Heart right ventricle (tissue), 16 donors: ENCODE measurements around the gene IL36A. TPM values are rescaled to one million over a fixed set of nuclear protein-coding genes. Genes with fewer than 3 reads are reported as not detected.

Experiments
- ATAC-seq, 8 donors: fragments of 200-7000 bp; cut with Tn5 transposase; one replicate each; pipeline ENCODE4 v1.9.1; 2020; ENCODE audit warnings: mild to moderate bottlenecking in 8 of 8, moderate library complexity in 8 of 8, moderate number of reproducible peaks in 1 of 8
- DNase-seq, 2 donors: peaks; one replicate each; pipeline ENCODE4 v3.0.0-alpha.2; 2020
- H3K27ac ChIP-seq, 10 donors: fragments of 200-600 bp; sonication (generic) in 2 of 10; one replicate each; pipeline versions ENCODE4 v1.5.0 to v1.8.0; 2020 to 2022; ENCODE audit warnings: mild to moderate bottlenecking in 3 of 10
- H3K27me3 ChIP-seq, 7 donors: fragments of 200-600 bp; one replicate each; pipeline ENCODE4 v1.8.0; 2021 to 2022; ENCODE audit warnings: mild to moderate bottlenecking in 2 of 7
- H3K36me3 ChIP-seq, 9 donors: fragments of 200-600 bp; sonication (generic) in 1 of 9; one replicate each; pipeline versions ENCODE4 v1.5.0 to v1.8.0; 2020 to 2022; ENCODE audit warnings: mild to moderate bottlenecking in 2 of 9
- H3K4me1 ChIP-seq, 9 donors: fragments of 200-600 bp; sonication (generic) in 1 of 9; one replicate each; pipeline versions ENCODE4 v1.5.0 to v1.8.0; 2020 to 2022; ENCODE audit warnings: mild to moderate bottlenecking in 4 of 9
- H3K4me3 ChIP-seq, 10 donors: fragments of 200-600 bp; sonication (generic) in 2 of 10; one replicate each; pipeline versions ENCODE4 v1.5.0 to v1.8.0; 2020 to 2022; ENCODE audit warnings: mild to moderate bottlenecking in 7 of 10, moderate library complexity in 2 of 10
- H3K9me3 ChIP-seq, 11 donors: fragments of 200-600 bp in 10 of 11; sonication (generic) in 2 of 11; one replicate each; pipeline versions ENCODE4 v1.5.0 to v1.8.0; 2013 to 2022; ENCODE audit warnings: mild to moderate bottlenecking in 2 of 11, control low read depth in 1 of 11, moderate library complexity in 1 of 11
- WGBS, 2 donors: extraction: QIAGEN DNeasy Blood & Tissue Kit; methylation state at CpG; one replicate each; pipeline ENCODE4 v1.1.7; 2013; ENCODE audit warnings: inconsistent platforms in 1 of 2; 5-methylcytosine and 5-hydroxymethylcytosine counted together
- intact Hi-C, 10 donors: fragments of 100-400 bp; cut with DNase I; formaldehyde crosslinking; loops; one replicate each; pipeline versions ENCODE4 v1.11.1 to v1.14.2; 2022
- polyA plus RNA-seq, 2 donors: library from polyadenylated mRNA; stranded (reverse); fragments of 200-250 nt; gene quantifications; one replicate each; pipeline ENCODE4 v1.2.3, GENCODE V29; 2013
- total RNA-seq, 10 donors: library from RNA; stranded (reverse); fragmentation: NEBNext Ultra II Directional in 3 of 10; extraction: Animal tissue kit (Norgen Biotek cat#: 25700) in 3 of 10; gene quantifications; one replicate each; pipeline versions ENCODE4 v1.2.1 to v1.2.4, GENCODE V29; 2021 to 2023
- TF ChIP-seq, protein P1 (sequence below), 9 donors: fragments of 200-600 bp; sonication (generic) in 2 of 9; IDR thresholded peaks; one replicate each; pipeline versions ENCODE4 v1.5.0 to v1.8.0; 2021 to 2022; ENCODE audit warnings: antibody characterized with exemption in 9 of 9, mild to moderate bottlenecking in 5 of 9, moderate library complexity in 1 of 9
- donor health status: Arrhythmogenic right ventricular cardiomyopathy.
- donor health status: ischemic (EF 13 %, LVEDD 7.1; RV severe dilation, severe dysfunction).
- donor health status: healthy with polysubstance abuse.
- donor health status: DM: no; HTN: yes; CAD: no.
- donor health status: DM: no; HTN: no; CAD: no.
- donor health status: ischemic (EF 25% LVEDD 6.9; RV normal size, moderate dysfunction).
- donor health status: ischemic (EF 25% LVEDD 5.7; RV mildly dilated, moderate dysfunction).
- donor health status: healthy.
- donor health status: DM: yes; HTN: yes; CAD: no.
- donor health status: Ischemic cardiomyopathy.
- donor health status: ischemic (EF 35%, LVEDD 5.7; RV mildly dilated, moderate dysfunction).
- donor health status: nonischemic (EF 11% LVEDD 7.7; RV severe dilation, severe dysfunction).
- donor health status: DM: yes; HTN: yes; CAD: no.
- donor health status: PGD.
- donor health status: ischemic (EF 29% LVEDD 5.4; RV normal size, mild dysfunction).
- donor health status: nonischemic (EF 23%, LVEDD 6.1; RV moderate dilation, normal function).

Gene IL36A
- total and polyA plus RNA-seq, 12 donors = not detected

GRCh38 chr2:113024764-113025163 lies 19.5 kb downstream of the IL36A start:
- H3K27me3 ChIP-seq = peaks cover 0 to 46% (median 37%) of the 10 kb centered on the region in 7 donors

DNA sequence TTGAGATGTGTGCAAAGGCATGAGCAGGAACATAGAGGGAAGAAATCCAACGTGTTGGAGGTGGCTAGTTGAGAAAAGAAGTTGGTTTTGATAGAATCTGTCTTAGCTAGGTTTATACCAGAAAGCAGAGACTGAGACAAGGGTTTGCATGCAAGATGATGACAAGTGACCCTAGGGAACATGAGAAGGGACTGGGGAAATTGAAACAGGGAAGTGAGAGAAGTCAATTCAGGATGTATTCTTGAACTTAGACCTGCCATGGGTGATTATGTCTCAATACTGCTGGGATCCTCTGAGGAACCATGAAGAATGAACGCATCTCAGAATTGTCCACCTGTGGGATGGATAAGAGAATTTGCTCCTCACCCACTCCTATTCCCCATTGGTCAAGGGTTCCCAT lies 20.5 kb downstream of the IL36A start:
- H3K27me3 ChIP-seq = peaks cover 0 to 54% (median 37%) of the 10 kb centered on the region in 7 donors

More at GRCh38 chr2:113024764-113025163, 19.5 kb downstream of the IL36A start:
- DNase-seq (no peak), ATAC-seq (no peak)
- Histone ChIP-seq H3K9me3 (no peaks in the 10 kb centered on the region), H3K4me1 (no peaks in the 10 kb centered on the region), H3K36me3 (no peaks in the 10 kb centered on the region), H3K4me3 (no peak overlapping the region), H3K27ac (no peak overlapping the region)
- TF ChIP-seq, protein P1, sequence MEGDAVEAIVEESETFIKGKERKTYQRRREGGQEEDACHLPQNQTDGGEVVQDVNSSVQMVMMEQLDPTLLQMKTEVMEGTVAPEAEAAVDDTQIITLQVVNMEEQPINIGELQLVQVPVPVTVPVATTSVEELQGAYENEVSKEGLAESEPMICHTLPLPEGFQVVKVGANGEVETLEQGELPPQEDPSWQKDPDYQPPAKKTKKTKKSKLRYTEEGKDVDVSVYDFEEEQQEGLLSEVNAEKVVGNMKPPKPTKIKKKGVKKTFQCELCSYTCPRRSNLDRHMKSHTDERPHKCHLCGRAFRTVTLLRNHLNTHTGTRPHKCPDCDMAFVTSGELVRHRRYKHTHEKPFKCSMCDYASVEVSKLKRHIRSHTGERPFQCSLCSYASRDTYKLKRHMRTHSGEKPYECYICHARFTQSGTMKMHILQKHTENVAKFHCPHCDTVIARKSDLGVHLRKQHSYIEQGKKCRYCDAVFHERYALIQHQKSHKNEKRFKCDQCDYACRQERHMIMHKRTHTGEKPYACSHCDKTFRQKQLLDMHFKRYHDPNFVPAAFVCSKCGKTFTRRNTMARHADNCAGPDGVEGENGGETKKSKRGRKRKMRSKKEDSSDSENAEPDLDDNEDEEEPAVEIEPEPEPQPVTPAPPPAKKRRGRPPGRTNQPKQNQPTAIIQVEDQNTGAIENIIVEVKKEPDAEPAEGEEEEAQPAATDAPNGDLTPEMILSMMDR (IDR thresholded peaks at IDR 0.05) = no peak
- 91 to 97% methylated on average over 2 of the region's 2 CpGs for WGBS, 2 donors
- intact Hi-C loops = no loop called here

DNA sequence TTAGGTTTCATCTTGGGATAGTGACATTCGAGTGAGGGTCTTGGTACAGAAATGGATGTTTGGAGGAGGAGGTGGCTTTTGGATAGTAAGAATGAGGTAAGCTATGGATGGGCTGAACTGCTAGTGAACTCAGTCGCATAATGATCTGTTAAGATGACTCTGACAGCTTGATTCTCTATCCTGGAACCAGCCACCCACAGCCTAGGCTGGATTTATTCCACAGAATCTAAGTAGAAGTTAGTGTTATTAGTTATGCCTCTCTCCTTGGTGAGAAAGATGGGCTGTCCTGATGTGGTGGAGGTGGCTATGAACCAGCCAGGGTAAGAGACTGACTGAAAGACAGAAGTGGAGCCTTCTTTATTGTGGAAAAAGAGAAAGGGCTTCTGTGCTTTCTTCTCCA lies 22.4 kb downstream of the IL36A start:
- intact Hi-C loops = no loop called here
- Histone ChIP-seq H3K4me1 (no peaks in the 10 kb centered on the region), H3K36me3 (no peaks in the 10 kb centered on the region), H3K27me3 (peaks cover 0 to 54% (median 37%) of the 10 kb centered on the region in 7 donors), H3K9me3 (no peaks in the 10 kb centered on the region), H3K27ac (no peak overlapping the region), H3K4me3 (no peak overlapping the region)
- DNase-seq = no peak
- TF ChIP-seq, protein P1 (IDR thresholded peaks at IDR 0.05) = no peak
- WGBS, 2 donors = 69 to 73% methylated on average over 2 of the region's 2 CpGs
- no peak for ATAC-seq

More for the DNA sequence above, 20.5 kb downstream of the IL36A start:
- WGBS, 2 donors = 52 to 66% methylated on average over 2 of the region's 2 CpGs
- ATAC-seq = no peak
- Histone ChIP-seq H3K4me1 (no peaks in the 10 kb centered on the region), H3K36me3 (no peaks in the 10 kb centered on the region), H3K27ac (no peak overlapping the region), H3K4me3 (no peak overlapping the region), H3K9me3 (no peaks in the 10 kb centered on the region)
- TF ChIP-seq, protein P1 (IDR thresholded peaks at IDR 0.05) = no peak
- intact Hi-C loops = no loop called here
- DNase-seq = no peak

GRCh38 chr2:113028112-113028511 lies 22.9 kb downstream of the IL36A start:
- no peaks in the 10 kb centered on the region for H3K36me3 ChIP-seq
- 10 to 14% methylated on average over 1 of the region's 1 CpG for WGBS, 2 donors
- H3K9me3 ChIP-seq = no peaks in the 10 kb centered on the region
- intact Hi-C loops = no loop called here
- H3K27ac ChIP-seq = no peak overlapping the region
- ATAC-seq (no peak), DNase-seq (no peak)
- H3K4me1 ChIP-seq = no peaks in the 10 kb centered on the region
- H3K27me3 ChIP-seq = peaks cover 0 to 54% (median 37%) of the 10 kb centered on the region in 7 donors
- H3K4me3 ChIP-seq = no peak overlapping the region
- TF ChIP-seq, protein P1 (IDR thresholded peaks at IDR 0.05) = no peak
